ENCODE measurements around the gene ADO. TPM values are rescaled to one million over a fixed set of nuclear protein-coding genes. Genes with fewer than 3 reads are reported as not detected.

ADO gene
- total RNA-seq, 4 donors from 2014 or later = 17.1 to 22.3 (median 21.2) TPM

DNA sequence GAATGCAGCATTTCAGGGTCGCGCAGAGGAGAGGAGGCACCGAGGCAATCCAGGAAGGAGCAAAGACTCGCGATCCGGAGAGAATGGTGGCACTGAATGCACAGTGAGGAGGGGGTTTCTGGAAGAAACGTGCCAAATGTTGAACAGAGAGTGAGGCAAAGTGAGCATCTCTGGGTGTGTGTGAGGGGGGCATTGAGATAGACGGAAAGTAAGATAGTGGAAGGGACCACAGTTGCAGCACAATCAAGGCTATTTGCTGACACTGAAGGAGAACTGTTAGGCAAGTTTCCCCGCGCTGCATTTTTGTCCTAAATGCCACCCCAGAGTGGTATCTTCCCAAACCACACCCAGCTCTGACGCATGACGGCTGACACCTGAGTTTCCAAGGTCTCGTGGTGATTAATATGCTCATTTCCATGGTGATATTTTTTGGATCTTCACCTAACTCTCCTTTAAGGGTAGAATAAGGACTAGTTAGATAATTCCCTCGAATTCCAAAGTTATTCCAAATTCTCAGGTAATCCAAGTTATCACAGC is 14.4 kb upstream of the ADO start:
- intact Hi-C loops (cut with DNase I; ENCODE audit: low total_unique reads) = no loop called here
- DNase-seq (ENCODE audit: low spot score in 2 of 2) = no peak
- TF ChIP-seq POLR2A (IDR thresholded peaks at IDR 0.05) = no peak
- TF ChIP-seq, protein P1, sequence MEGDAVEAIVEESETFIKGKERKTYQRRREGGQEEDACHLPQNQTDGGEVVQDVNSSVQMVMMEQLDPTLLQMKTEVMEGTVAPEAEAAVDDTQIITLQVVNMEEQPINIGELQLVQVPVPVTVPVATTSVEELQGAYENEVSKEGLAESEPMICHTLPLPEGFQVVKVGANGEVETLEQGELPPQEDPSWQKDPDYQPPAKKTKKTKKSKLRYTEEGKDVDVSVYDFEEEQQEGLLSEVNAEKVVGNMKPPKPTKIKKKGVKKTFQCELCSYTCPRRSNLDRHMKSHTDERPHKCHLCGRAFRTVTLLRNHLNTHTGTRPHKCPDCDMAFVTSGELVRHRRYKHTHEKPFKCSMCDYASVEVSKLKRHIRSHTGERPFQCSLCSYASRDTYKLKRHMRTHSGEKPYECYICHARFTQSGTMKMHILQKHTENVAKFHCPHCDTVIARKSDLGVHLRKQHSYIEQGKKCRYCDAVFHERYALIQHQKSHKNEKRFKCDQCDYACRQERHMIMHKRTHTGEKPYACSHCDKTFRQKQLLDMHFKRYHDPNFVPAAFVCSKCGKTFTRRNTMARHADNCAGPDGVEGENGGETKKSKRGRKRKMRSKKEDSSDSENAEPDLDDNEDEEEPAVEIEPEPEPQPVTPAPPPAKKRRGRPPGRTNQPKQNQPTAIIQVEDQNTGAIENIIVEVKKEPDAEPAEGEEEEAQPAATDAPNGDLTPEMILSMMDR (IDR thresholded peaks at IDR 0.05) = no peak
- 74 to 77% methylated on average over 14 of the region's 14 CpGs for WGBS, 2 donors
- H3K4me3 ChIP-seq (ENCODE audit: low read depth, poor library complexity, severe bottlenecking) = no peak overlapping the region

DNA sequence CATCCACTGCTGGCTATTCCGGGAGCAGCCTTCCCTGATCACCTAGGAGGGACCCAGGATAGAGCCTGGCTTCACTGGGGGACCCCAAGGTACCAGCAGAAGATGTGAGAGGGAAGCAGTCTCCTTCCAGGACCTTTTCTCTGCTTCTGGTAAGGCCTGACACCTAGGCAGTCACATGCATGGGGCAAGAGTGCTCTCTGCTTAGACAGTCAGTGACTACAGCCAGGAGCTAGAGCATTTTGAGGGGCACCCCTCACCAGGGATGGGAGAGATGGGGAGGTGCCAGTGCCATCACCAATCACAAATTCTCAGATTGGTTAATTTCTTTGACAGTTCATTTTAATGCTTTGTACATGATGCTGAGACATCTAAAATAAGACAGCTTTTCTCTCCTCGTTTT is 13.9 kb upstream of the ADO start:
- intact Hi-C loops (cut with DNase I; ENCODE audit: low total_unique reads) = no loop called here
- no peak for DNase-seq (ENCODE audit: low spot score in 2 of 2)
- no peak overlapping the region for H3K4me3 ChIP-seq (ENCODE audit: low read depth, poor library complexity, severe bottlenecking)
- TF ChIP-seq, protein P1 (IDR thresholded peaks at IDR 0.05) = no peak
- TF ChIP-seq POLR2A (IDR thresholded peaks at IDR 0.05) = no peak
- 80 to 90% methylated on average over 2 of the region's 2 CpGs for WGBS, 2 donors

DNA sequence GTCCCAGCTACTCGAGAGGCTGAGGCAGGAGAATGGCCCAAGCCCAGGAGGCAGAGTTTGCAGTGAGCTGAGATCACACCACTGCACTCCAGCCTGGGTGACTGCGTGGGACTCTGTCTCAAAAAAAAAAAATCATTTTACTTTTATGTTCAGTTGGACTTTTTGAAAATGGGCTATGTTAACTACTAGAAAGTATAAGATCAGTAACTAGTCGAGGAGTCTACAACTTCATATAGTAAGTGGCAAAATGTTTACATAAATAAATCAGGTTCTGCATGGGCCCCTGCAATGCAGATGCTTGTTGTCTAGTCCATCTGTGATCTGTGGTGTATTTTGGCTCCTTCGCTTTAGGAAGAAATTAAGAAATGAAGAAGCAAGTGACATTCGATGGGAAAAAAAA is 12.3 kb upstream of the ADO start:
- no peak overlapping the region for H3K4me3 ChIP-seq (ENCODE audit: low read depth, poor library complexity, severe bottlenecking)
- intact Hi-C loops (cut with DNase I; ENCODE audit: low total_unique reads) = no loop called here
- no peak for DNase-seq (ENCODE audit: low spot score in 2 of 2)
- TF ChIP-seq, protein P1 (IDR thresholded peaks at IDR 0.05) = no peak
- no peak for TF ChIP-seq POLR2A (IDR thresholded peaks at IDR 0.05)
- 79 to 80% methylated on average over 5 of the region's 5 CpGs for WGBS, 2 donors

DNA sequence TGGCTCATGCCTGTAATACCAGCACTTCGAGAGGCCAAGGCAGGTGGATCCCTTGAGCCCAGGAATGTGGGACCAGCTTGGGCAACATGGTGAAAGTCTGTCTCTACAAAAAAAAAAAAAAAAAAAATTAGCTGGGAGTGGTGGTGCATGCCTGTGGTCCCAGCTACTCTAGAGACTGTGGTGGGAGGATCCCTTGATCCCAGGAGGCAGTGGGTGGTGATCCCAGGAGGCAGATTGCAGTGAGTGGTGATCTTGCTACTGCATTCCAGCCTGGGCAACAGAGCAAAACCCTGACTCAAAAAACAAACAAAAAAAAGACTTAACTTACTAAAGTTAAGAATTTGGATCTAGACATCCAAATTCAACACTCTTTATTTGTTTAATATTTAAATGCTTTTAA is 10.2 kb upstream of the ADO start:
- intact Hi-C loops (cut with DNase I; ENCODE audit: low total_unique reads) = no loop called here
- no peak overlapping the region for H3K4me3 ChIP-seq (ENCODE audit: low read depth, poor library complexity, severe bottlenecking)
- 84 to 88% methylated on average over 1 of the region's 1 CpG for WGBS, 2 donors
- no peak for DNase-seq (ENCODE audit: low spot score in 2 of 2)
- TF ChIP-seq, protein P1 (IDR thresholded peaks at IDR 0.05) = no peak
- no peak for TF ChIP-seq POLR2A (IDR thresholded peaks at IDR 0.05)

DNA sequence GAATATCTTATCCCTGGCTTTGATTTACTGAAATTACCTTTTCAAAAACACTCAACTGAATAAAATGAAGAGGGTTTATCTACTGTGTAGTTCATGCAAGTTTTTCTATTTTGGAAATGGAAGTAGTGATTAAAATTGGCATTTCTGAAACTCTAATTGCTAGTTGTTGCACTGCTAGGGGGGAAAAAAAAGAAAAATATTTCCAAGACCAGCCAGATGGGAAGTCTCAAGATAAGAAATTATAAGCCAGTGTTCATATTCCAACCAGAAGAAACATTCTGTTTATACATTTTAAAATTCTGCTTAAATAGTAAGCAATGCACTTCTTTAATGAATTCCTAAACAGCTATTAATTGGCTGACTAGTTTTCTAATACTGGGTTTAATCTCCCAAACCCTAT is 9.4 kb upstream of the ADO start:
- no peak overlapping the region for H3K4me3 ChIP-seq (ENCODE audit: low read depth, poor library complexity, severe bottlenecking)
- no peak for DNase-seq (ENCODE audit: low spot score in 2 of 2)
- TF ChIP-seq POLR2A (IDR thresholded peaks at IDR 0.05) = no peak
- TF ChIP-seq, protein P1 (IDR thresholded peaks at IDR 0.05) = no peak
- intact Hi-C loops (cut with DNase I; ENCODE audit: low total_unique reads) = no loop called here

DNA sequence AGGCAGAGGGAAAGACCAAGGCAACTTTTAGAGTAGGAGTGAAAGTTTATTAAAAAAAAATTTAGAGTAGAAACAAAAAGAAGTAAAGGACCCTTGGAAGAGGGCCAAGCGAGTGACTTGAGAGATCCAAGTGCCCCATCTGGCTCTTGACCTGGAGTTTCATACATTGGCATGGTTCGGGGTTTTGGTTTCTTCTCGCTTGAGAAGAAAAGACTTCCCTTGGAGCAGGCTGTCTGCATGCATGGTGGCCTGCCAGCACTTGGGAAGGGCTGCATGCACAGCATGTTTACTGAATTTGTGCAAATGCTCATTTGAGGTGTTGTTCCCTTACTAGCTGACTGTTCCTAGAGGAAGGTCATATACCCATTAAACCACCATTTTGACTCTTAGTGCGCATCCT is 8.8 kb upstream of the ADO start:
- 91 to 95% methylated on average over 4 of the region's 4 CpGs for WGBS, 2 donors
- intact Hi-C loops (cut with DNase I; ENCODE audit: low total_unique reads) = no loop called here
- TF ChIP-seq POLR2A (IDR thresholded peaks at IDR 0.05) = no peak
- TF ChIP-seq, protein P1 (IDR thresholded peaks at IDR 0.05) = no peak
- no peak for DNase-seq (ENCODE audit: low spot score in 2 of 2)
- H3K4me3 ChIP-seq (ENCODE audit: low read depth, poor library complexity, severe bottlenecking) = no peak overlapping the region

Data from lower leg skin (tissue), 4 donors.